ENCODE results near the gene ESRP2.

ESRP2 gene

DNA sequence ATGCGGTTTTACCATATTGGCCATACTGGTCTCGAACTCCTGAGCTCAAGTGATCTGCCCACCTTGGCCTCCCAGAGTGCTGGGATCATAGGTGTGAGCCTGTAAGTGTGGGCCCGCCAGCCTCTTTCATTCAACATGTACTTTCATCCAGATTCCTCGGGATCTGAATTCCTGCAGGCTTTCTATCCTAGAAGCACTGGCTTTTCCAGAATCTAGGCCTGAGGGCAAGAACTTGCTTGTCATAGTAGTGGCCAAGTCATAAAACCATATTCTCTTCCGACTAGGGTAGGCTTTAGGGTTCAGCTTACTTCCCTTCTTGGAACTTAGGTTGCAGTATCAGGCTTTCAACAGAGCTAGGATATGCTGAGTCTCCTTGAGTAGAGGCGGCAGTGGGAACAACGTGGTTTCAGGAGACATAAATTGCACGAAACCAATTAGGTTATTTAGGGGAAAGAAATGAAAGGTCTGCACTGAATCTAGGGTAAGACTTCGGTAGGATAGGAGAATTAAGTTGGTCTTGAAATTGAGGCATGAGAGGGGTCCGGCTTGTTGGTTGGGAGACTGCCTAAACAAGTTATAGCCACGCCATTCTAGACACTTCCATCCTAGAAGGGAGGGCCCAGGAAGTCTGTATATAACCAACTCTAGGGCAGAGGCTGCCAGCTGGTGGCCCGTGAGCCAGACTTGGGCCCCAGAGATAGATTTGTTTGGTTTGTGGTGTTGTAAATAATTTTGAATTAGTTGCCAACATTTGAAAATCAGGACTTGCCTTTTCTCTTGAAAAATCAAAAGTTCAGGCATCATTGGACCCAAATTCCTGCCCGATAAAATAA is 44.0 kb upstream of the ESRP2 start:
- TF ChIP-seq CTCF (IDR thresholded peaks at IDR 0.05; ENCODE audit: insufficient read depth, missing control alignments) = no peak
- no peak for FAIRE-seq

GRCh38 chr16:68276223-68276622 is 40.3 kb upstream of the ESRP2 start:
- FAIRE-seq (no peak), DNase-seq (ENCODE audit: insufficient read length, low spot score) (no peak)
- no peak for TF ChIP-seq CTCF (IDR thresholded peaks at IDR 0.05; ENCODE audit: insufficient read depth, missing control alignments)

More for the DNA sequence above, 44.0 kb upstream of the ESRP2 start:
- no peak for DNase-seq (ENCODE audit: insufficient read length, low spot score)

DNA sequence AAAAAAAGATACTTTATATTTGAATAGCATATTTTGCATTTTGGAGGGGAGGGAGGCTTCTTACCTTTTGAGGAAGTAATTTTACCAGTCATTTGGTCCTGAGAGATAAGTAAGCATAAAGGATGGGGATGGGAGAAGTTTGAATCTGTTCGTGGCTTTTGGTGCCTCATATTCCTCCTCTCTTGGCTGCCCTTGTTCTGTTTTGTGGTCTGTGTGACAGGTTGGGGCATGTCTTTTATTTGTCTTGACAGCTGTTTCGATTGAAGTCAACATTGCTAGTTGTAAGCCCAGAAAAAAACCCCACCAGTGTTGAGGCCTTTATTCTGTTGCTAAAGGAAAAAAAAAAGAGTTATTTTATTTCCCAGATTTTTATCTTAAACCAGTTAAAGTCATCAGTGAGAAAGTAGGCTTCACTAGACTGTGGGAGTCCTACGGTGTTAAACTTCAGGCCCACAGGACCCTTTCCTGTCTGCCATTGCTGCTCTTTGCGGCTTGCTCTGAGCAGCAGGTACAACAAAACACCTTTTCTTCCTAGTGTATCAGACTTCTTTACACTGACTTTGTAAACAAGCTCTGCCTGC is 39.8 kb upstream of the ESRP2 start:
- no peak for TF ChIP-seq CTCF (IDR thresholded peaks at IDR 0.05; ENCODE audit: insufficient read depth, missing control alignments)
- FAIRE-seq = no peak
- no peak for DNase-seq (ENCODE audit: insufficient read length, low spot score)

- no peak for TF ChIP-seq CTCF (IDR thresholded peaks at IDR 0.05; ENCODE audit: insufficient read depth, missing control alignments)
- DNase-seq (ENCODE audit: insufficient read length, low spot score) (no peak), FAIRE-seq (no peak)
These were observed 38.5 kb upstream of the ESRP2 start for GRCh38 chr16:68274441-68274840.

DNA sequence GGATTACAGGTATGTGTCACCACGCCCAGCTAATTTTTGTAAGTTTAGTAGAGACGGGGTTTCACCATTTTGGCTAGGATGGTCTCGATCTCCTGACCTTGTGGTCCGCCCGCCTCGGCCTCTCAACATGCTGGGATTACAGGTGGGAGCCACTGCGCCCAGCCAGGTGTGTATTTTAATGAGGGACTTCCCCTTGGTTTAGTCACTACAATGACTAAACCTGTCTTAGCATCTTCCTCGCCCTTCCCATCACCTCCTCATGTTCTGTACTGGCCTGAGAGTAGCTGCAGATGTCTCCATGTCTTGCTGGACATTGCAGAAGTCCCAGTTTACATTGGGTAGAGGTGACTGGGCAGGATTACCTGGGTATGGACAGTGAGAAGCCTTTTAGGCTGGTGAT is 38.0 kb upstream of the ESRP2 start:
- TF ChIP-seq CTCF (IDR thresholded peaks at IDR 0.05; ENCODE audit: insufficient read depth, missing control alignments) = no peak
- DNase-seq (ENCODE audit: insufficient read length, low spot score) = no peak
- no peak for FAIRE-seq

DNA sequence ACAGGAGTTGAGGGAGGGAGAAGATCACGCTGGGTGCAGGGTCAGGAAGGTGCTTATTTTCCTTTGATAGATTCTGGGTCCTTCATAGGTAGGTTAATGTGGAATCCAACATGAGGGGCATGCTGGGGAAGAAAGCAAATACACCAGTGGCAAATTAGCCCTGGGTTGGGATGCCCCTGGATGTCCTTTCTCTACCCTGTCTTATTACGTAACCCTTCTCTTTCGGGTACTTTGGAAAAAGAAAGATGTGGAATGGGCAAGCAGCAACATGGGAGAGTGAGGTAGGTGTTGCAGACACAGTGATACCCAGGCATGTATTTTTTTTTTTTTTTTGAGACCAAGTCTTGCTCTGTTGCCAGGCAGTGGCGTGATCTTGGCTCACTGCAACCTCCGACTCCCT is 37.5 kb upstream of the ESRP2 start:
- no peak for FAIRE-seq
- no peak for DNase-seq (ENCODE audit: insufficient read length, low spot score)
- TF ChIP-seq CTCF (IDR thresholded peaks at IDR 0.05; ENCODE audit: insufficient read depth, missing control alignments) = no peak

All from D721Med (cell line).